ENCODE measurements around the gene CDC14C. TPM values are rescaled to one million over a fixed set of nuclear protein-coding genes. Genes with fewer than 3 reads are reported as not detected.

Gene CDC14C
- total RNA-seq, 1 experiment from 2014 or later: not detected

GRCh38 chr7:48880851-48881250 is 43.5 kb upstream of the CDC14C start:
- H3K4me3 ChIP-seq (replicated peaks in 1 of 2; ENCODE audit: low read depth in 1 of 2, low read length in 2 of 2): no peak overlapping the region
- ChIA-PET POLR2A (no interaction called here), RAD21 (ENCODE audit: low non-redundant PET in 1 of 2, low total read pairs in 2 of 2, uncharacterized antibody in 2 of 2, unreplicated experiment in 2 of 2) (no interaction called here), CTCF (no interaction called here)
- no peaks in the 10 kb centered on the region for H4K20me1 ChIP-seq (ENCODE audit: insufficient read depth)
- intact Hi-C loops (cut with micrococcal nuclease): no loop called here
- H3K27me3 ChIP-seq (ENCODE audit: insufficient read depth, low read length): no peaks in the 10 kb centered on the region
- H3K9me3 ChIP-seq (ENCODE audit: control insufficient read depth in 1 of 2, insufficient read depth in 1 of 2, low read depth in 1 of 2, low read length in 2 of 2): peaks cover 4 to 15% of the 10 kb centered on the region in 2 experiments; a peak in 2 of 4 replicates
- no peak for TF ChIP-seq REST (IDR thresholded peaks at IDR 0.05; ENCODE audit: low read depth)
- TF ChIP-seq POLR2A (IDR thresholded peaks at IDR 0.05; ENCODE audit: borderline replicate concordance, extremely low read depth, insufficient read depth, insufficient read length): no peak
- no peak for TF ChIP-seq EZH2phosphoT487 (IDR thresholded peaks at IDR 0.05; ENCODE audit: borderline replicate concordance)
- no peak for TF ChIP-seq CTCF (IDR thresholded peaks at IDR 0.05 in 2 of 3, conservative IDR thresholded peaks at IDR 0.05 in 1 of 3; ENCODE audit: borderline replicate concordance in 1 of 3, insufficient read depth in 1 of 3, low read depth in 2 of 3, low read length in 2 of 3)
- no peak for TF ChIP-seq MAX (IDR thresholded peaks at IDR 0.05)
- TF ChIP-seq JUND (IDR thresholded peaks at IDR 0.05): no peak
- TF ChIP-seq ATF3 (IDR thresholded peaks at IDR 0.05): no peak
- TF ChIP-seq EGR1 (IDR thresholded peaks at IDR 0.05; ENCODE audit: low read depth): no peak
- no peak for TF ChIP-seq ZNF274 (IDR thresholded peaks at IDR 0.05; ENCODE audit: low read depth, low read length)
- TF ChIP-seq ZFX (IDR thresholded peaks at IDR 0.05): no peak
- no peak for TF ChIP-seq TCF7L2 (IDR thresholded peaks at IDR 0.05; ENCODE audit: borderline replicate concordance, extremely low read depth, insufficient read depth, insufficient read length)
- TF ChIP-seq FOSL1 (IDR thresholded peaks at IDR 0.05; ENCODE audit: low read depth): no peak
- TF ChIP-seq RAD21 (IDR thresholded peaks at IDR 0.05; ENCODE audit: low read depth): no peak
- TF ChIP-seq CBX3 (IDR thresholded peaks at IDR 0.05; ENCODE audit: low read depth): no peak
- TF ChIP-seq CEBPB (IDR thresholded peaks at IDR 0.05; ENCODE audit: low read depth): no peak
- no peak for TF ChIP-seq SIN3A (IDR thresholded peaks at IDR 0.05; ENCODE audit: low read depth)
- no peak for TF ChIP-seq ELF1 (IDR thresholded peaks at IDR 0.05; ENCODE audit: borderline replicate concordance, low read depth)
- TF ChIP-seq SP1 (IDR thresholded peaks at IDR 0.05; ENCODE audit: low read depth): no peak
- no peaks in the 10 kb centered on the region for H3K36me3 ChIP-seq (ENCODE audit: control insufficient read depth in 1 of 2, insufficient read depth in 2 of 2, low read length in 2 of 2)
- H3K27ac ChIP-seq (ENCODE audit: low read depth, low read length): no peak overlapping the region
- H3K9me2 ChIP-seq (ENCODE audit: insufficient read depth): no peaks in the 10 kb centered on the region
- H3K4me2 ChIP-seq (ENCODE audit: low read length): no peak overlapping the region
- no peak overlapping the region for H3K9ac ChIP-seq (ENCODE audit: low read length)
- H3K79me2 ChIP-seq (ENCODE audit: insufficient read depth, low read length): no peaks in the 10 kb centered on the region
- H3K4me1 ChIP-seq (ENCODE audit: control insufficient read depth in 1 of 2, insufficient read depth in 2 of 2, low read length in 2 of 2): no peaks in the 10 kb centered on the region
- ATAC-seq (no peak), DNase-seq (ENCODE audit: low read depth, low spot score) (no peak)
- no TSS peak for BruUV-seq (replicated peaks)
- H2AFZ ChIP-seq (ENCODE audit: low read depth, low read length, poor library complexity, severe bottlenecking): no peak overlapping the region
